Osteocyte (in vitro differentiated cells): ENCODE measurements around the gene EMP3. TPM values are rescaled to one million over a fixed set of nuclear protein-coding genes. Genes with fewer than 3 reads are reported as not detected.

Source experiments
- DNase-seq: peaks from one replicate; pipeline ENCODE4 v3.0.0; 2021; ENCODE audit warnings: mixed read lengths; ENCODE audit not compliant: unreplicated experiment; ENCODE audit errors: extremely low spot score
- H3K27ac Mint-ChIP-seq: one replicate; pipeline ENCODE4 v1.8.0; 2021; ENCODE audit warnings: mild to moderate bottlenecking, mixed read lengths; ENCODE audit not compliant: unreplicated experiment
- H3K27me3 Mint-ChIP-seq: one replicate; pipeline ENCODE4 v1.8.0; 2021; ENCODE audit warnings: mixed read lengths; ENCODE audit not compliant: unreplicated experiment
- H3K36me3 Mint-ChIP-seq: one replicate; pipeline ENCODE4 v1.8.0; 2021; ENCODE audit warnings: mixed read lengths; ENCODE audit not compliant: unreplicated experiment
- H3K4me1 Mint-ChIP-seq: one replicate; pipeline ENCODE4 v1.8.0; 2021; ENCODE audit warnings: mixed read lengths; ENCODE audit not compliant: unreplicated experiment
- H3K4me3 Mint-ChIP-seq: one replicate; pipeline ENCODE4 v1.8.0; 2021; ENCODE audit warnings: mild to moderate bottlenecking, moderate library complexity, mixed read lengths; ENCODE audit not compliant: unreplicated experiment
- H3K9me3 Mint-ChIP-seq: one replicate; pipeline ENCODE4 v1.8.0; 2021; ENCODE audit warnings: mixed read lengths; ENCODE audit not compliant: unreplicated experiment
- total RNA-seq: library from RNA; stranded (reverse); gene quantifications from 2 replicates; pipeline ENCODE4 v1.2.1, GENCODE V29; 2021
- TF ChIP-seq, protein P1 (sequence below): fragments of 200-600 bp; sonication (generic); IDR thresholded peaks from 2 replicates; pipeline ENCODE4 v1.5.0; 2021; ENCODE audit warnings: antibody characterized with exemption, mild to moderate bottlenecking, moderate library complexity

EMP3 gene
- total RNA-seq, 1 donor from 2014 or later, result 201 TPM

DNA sequence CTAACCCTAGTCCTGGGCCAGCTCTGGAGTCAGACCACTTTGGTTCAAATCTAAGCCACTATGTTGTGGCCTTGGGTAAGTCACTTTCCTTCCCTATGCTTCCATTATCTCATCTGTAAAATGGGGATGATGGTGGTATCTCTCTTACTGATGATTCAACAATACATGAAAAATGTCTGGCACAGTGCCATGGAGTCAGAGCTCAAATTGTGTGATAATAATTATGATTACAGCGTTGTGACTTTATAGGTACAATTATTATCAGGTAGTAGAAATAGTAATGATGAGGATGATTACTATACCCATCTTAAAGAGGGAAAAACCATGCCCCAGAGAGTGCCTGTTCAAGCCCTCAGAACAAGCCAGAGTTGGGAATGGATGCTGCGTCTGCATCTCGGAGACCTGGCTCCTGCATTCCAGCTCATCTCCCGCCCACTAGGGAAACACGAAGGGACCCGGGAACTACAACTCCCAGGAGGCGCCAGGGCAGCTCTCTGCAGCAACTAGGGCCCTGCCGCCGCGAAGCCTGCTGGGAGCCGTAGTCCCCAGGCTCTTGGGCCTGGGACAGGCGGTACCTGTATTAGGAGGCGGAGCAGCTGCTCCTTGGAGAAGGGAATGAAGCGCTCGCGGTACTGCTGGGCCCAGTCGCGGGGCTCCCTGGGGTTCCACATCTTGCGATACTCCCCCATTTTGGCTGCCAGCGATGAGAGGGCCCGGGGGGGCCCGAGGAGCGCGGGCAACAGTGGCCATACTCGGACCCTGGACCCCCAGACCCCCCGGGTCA, 37.6 kb downstream of the EMP3 start:
- Mint-ChIP-seq H3K36me3 (no peaks in the 10 kb centered on the region), H3K4me3 (peak overlapping the region; percentile 82), H3K9me3 (no peaks in the 10 kb centered on the region), H3K4me1 (peaks cover 11% of the 10 kb centered on the region), H3K27me3 (no peaks in the 10 kb centered on the region), H3K27ac (peak overlapping the region; percentile 93)
- DNase-seq, result peak; percentile 97
- TF ChIP-seq, protein P1, sequence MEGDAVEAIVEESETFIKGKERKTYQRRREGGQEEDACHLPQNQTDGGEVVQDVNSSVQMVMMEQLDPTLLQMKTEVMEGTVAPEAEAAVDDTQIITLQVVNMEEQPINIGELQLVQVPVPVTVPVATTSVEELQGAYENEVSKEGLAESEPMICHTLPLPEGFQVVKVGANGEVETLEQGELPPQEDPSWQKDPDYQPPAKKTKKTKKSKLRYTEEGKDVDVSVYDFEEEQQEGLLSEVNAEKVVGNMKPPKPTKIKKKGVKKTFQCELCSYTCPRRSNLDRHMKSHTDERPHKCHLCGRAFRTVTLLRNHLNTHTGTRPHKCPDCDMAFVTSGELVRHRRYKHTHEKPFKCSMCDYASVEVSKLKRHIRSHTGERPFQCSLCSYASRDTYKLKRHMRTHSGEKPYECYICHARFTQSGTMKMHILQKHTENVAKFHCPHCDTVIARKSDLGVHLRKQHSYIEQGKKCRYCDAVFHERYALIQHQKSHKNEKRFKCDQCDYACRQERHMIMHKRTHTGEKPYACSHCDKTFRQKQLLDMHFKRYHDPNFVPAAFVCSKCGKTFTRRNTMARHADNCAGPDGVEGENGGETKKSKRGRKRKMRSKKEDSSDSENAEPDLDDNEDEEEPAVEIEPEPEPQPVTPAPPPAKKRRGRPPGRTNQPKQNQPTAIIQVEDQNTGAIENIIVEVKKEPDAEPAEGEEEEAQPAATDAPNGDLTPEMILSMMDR, result no peak

DNA sequence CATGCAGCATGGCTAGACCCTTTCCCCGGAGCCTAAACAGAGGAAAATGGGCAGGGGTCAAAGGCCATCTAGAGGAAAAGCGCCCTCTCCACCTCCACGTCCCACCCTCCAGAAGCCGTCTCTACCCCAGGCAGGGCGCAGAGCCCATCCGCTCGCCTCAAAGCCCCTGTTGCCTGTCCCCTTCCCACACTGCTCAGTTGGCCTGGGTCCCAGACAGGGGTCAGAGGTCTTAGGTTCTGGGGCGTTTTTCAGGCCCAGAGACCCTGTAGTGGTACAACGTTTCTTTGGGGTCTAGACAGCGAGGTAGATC, 38.1 kb downstream of the EMP3 start:
- Mint-ChIP-seq H3K36me3 (no peaks in the 10 kb centered on the region), H3K4me3 (peak overlapping the region; percentile 82), H3K27me3 (no peaks in the 10 kb centered on the region), H3K27ac (peak overlapping the region; percentile 93), H3K4me1 (peaks cover 11% of the 10 kb centered on the region), H3K9me3 (no peaks in the 10 kb centered on the region)
- TF ChIP-seq, protein P1, result no peak
- DNase-seq, result no peak

DNA sequence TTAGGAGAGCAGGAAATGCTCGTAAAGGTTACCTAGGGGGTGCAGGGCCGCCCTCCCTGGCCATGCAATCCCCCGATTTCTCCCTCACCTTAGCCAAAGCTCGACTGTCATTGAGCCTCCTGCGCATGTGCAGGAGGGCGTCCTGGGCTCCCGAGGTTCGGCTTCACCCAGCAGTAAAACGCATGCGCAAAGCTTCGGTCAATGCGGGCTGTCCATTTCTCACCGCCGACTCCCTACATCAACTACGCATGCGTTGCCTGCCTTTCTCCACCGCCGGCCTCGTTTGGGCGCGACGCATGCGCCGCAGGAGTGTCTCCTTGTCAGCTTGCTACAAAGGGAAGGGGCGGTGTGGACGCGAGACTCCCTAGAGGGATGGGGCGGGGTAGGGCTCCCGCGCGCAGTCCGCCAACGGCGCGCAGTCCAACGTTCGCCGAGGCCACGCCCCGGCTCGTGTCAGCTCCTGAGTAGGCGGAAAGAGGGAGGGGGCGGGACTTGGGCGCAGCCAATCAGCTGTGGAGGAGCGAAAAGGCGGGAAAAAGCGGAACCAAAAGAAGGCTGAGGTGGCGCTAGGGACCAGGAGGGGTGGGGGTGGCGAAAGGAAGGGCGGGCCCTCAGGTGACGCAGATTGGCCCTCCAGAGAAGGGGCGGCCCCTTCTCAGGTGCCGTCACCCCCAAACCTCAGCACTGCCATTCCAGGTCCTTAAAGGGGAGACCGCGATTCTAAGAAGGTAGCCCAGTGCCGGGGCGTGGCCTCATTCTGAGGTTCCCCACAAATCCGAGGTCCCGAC, 38.7 kb downstream of the EMP3 start, which contains the start of the genes SYNGR4 and TMEM143:
Gene SYNGR4 (plus strand): TSS at position 558 of the 788 bp plus-strand sequence. CDS start 1,476 bp downstream, outside the sequence.
Gene TMEM143 (minus strand): TSS at position 131 of the 788 bp plus-strand sequence. CDS start 20 bp downstream, at position 111.
- H3K4me3 Mint-ChIP-seq, result peak within 1 kb of the TSS; percentile 82
- TF ChIP-seq, protein P1, result no peak
- no peaks in the 10 kb centered on the region for H3K9me3 Mint-ChIP-seq
- DNase-seq, result peak; percentile 100
- H3K27me3 Mint-ChIP-seq, result no peaks in the 10 kb centered on the region
- H3K4me1 Mint-ChIP-seq, result peaks cover 11% of the 10 kb centered on the region
- H3K36me3 Mint-ChIP-seq, result no peaks in the 10 kb centered on the region
- peak within 1 kb of the TSS; percentile 93 for H3K27ac Mint-ChIP-seq

DNA sequence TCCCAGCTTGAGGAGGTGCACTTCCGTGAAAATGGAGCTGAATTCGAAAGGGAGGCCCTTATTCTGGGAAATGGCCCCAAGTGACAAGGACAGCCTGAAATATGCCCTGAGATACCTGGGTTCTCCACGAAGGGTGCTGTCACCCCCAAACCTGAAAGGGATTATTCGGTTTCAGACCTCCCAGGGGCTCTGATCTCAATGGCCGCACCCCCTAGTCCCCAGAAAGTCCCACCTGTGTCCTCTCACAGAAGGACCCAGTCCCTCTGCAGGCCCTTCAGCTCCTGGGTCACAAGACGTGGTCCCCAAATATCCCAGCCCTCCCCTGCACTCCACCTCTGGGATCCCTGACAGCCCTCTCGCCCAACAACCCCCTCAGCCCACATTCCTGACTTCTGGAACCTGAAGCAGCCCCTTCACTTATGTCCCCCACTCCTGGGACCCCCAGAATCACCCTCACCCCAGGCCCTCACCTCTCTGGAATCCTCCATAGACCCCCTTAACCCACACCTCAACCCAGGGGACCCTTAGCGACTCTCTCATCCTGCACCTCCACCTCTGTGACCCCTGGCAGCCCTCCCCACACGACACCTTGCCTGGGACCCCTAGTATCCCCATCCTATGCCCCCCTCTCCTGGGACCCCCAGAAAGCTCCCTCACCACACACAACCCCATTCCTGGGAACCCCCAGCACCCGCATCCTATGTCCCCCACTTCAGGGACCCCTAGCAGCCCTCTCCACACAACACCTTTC, 39.4 kb downstream of the EMP3 start:
- H3K27me3 Mint-ChIP-seq, result no peaks in the 10 kb centered on the region
- TF ChIP-seq, protein P1, result no peak
- no peak overlapping the region for H3K4me3 Mint-ChIP-seq
- H3K27ac Mint-ChIP-seq, result no peak overlapping the region
- no peaks in the 10 kb centered on the region for H3K36me3 Mint-ChIP-seq
- no peaks in the 10 kb centered on the region for H3K9me3 Mint-ChIP-seq
- peaks cover 11% of the 10 kb centered on the region for H3K4me1 Mint-ChIP-seq
- no peak for DNase-seq
